HG02678 (cell line): ENCODE data around the gene UBTD2.
"Not testable (repeated sequence)": the region's sequence is repeated elsewhere in the genome, so short reads cannot be mapped to it uniquely, and the experiment has no call there.

Experiments used
- ATAC-seq: cut with Tn5 transposase; IDR thresholded peaks from one replicate; pipeline ENCODE4 v1.9.1; 2021; ENCODE audit warnings: mild to moderate bottlenecking, moderate library complexity; ENCODE audit not compliant: unreplicated experiment

UBTD2 gene

DNA sequence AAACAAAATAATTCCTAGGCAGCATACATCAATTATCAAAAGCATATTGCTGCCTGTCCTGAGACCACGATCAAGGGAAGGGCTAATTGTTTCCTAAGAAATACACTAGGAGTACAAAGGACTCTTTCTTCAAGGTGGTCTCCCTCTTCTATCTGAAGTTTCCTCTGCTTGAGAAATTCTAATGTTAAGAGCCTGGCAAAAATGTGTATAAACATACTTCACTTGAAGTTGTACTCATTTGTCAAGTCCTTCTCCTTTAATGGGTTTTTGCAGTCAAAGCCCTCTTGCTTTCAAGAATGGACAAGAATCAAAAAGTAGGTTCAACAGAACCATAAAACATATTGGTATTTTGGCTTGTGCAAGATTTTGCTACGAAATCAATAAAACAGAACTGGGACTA, 31.1 kb downstream of the UBTD2 start:
- no peak for ATAC-seq

DNA sequence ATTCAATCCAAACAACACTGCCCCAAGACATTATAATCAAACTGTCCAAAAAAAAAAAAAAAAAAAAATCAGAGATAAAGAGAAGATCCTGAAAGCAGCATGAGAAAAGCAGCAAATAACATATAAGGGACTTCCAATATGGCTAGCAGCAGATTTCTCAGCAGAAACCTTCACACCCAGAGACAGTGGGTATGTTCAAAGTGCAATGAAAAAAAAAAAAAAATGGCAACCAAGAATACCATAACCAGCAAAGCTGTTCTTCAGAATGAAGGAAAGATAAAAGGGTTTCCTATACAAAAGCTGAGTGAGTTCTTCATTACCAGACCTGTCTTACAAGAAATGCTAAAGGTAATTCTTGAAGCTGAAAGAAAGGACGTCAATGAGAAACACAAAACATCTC, 32.1 kb downstream of the UBTD2 start:
- ATAC-seq, result no peak

DNA sequence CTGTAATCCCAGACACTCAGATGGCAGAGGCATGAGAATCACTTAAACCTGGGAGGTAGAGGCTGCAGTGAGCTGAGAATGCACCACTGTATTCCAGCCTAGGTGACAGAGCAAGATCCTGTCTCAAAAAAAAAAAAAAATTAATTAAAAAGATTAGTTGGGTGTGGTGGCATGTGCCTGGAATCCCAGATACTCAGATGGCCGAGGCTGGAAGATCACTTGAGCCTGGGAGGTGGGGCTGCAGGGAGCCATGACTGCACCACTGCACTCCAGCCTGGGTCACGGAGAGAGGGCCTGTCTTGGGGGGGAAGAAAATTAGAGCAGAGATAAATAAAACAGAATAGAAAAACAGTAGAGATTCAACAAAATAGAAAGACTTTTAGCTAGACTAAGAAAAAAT, 34.9 kb downstream of the UBTD2 start:
- ATAC-seq, result no peak

DNA sequence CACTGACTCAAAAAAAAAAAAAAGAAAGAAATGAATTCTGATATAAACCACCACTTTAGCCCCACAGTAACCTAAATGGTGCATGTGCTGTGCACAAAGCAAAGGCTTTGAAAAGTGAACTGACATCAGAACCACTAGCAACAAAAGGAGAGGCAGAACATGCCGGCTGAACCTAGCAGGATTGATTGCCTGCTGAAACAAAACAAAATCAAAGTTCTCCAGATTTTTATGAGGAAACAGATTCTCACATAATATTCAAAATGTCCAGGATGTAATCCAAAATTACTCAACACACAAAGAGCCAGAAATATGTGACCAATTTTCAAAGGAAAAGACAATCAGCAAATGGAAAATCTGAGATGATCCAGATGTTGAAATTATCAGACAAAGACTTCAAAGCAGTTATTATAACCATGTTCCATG, 37.9 kb downstream of the UBTD2 start:
- ATAC-seq, result no peak

DNA sequence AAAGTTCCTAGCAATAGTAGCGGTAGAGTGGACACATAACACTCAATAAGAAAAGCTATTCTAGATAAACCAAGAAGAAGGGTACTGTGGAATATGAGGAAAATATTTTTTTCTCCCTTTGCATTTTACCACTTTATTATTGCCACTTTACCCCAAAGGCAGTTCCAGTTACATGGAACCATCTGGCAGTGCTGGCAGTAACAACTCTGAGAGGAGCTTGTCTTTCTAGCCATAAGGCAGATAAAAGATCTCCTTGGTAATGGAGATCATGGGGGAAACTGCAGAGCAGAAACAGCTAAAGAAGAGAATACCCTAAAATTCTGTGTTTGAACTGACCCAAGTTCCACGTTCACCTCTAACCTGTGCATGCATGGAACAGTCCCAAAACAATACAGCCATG, 38.5 kb downstream of the UBTD2 start:
- no peak for ATAC-seq

DNA sequence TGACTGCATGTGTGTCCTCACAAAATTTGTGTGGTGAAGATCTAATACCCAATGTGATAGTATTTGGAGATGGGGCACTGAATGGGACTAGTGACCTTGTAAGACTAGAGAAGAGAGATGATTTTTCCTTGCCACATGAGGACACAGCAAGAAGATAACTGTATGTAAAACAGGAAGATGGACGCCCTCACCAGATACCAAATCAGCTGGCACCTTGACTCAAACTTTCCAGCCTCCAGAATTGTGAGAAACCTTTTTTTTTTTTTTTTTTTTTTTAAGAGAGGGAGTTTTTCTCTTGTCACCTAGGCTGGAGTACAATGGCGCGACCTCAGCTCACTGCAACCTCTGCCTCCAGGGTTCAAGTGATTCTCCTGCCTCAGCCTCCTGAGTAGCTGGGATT, 40.3 kb downstream of the UBTD2 start:
- no peak for ATAC-seq

DNA sequence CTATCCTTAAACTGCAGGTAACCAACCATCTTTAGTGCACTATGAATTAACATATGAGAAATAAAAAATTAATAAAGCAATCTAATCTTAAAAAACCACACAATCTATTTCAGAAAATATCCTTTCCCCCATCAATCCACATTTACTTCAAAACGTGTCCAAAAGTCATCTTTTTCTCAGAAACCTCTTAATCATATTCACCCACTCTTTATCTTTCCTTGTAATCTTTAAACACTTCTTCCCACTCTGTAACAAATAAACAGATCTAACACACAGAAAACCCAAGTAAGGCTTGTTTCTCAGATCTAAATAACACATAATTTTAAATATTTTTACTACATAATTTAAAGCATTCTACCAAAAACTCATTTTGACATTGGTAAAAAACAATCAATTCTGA, 45.2 kb downstream of the UBTD2 start:
- ATAC-seq, result no peak

DNA sequence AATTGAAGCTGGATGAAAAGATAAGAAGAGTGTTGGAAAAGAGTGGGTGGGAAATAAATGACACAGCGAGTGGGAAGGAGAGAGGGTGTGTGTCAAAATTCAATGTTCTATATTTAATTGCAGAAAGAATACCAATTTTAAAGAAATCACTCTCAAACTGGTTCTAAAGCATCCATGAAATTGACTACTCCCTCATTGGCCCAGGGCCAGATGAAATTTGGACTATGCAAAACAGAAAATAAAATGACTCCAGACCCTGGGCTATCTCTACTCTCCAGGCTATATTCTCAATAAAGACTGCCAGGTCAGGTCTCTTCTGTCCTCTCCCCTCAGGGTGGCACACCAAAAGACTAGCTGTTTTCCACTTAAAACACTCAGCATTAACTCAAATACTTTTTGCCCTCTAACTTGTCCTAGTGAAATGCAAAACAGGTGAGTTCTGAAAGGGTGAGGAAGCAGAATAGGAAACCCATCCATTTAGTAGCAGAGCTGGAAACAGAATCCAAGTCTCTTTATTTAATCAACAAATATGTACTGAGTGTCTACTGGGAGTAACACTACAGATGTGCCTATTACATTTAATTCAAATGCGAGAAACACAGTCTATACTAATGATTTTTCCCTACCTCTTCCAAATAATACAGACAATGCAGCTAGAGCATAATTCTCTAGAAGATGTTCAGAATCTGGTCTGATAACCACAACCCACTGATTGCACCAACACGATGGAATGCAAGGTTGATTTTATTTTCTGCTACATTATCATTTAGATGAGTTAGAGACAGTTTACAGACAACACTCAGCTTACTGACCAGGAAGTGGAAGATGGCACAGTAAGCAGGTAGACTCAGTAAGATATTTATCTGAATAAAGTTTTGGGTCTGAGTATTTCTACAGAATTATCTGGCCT, 47.5 kb downstream of the UBTD2 start:
- no peak for ATAC-seq

DNA sequence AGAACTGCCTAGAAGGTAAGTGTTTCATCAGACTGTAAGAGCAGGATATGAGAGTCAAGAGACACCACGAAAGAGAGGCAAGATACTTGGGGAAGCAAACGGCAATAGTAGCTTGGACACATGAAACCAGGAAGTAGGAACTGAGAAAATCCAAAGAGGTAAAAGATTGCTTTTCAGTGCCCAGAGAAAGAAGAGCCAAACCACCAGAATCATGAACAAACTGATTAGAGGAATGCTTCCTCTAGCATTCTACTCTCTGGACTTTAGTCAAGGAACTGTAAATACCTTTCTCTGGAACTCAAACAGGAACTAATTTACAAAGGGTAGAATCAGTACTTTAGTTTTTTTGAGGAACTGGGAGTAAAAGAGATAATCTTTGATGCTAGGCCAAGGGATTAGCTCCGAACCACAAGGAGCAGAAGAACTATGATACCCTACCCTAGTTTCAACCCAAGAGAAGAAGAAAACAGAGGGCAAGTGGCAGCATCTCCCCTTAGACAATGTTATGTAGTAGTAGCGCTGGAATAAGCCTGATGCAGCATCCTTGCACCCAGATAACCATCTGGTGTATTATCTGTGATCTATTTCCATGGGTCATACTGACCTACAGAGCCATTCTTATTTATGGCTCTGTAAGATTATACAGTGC, 48.3 kb downstream of the UBTD2 start:
- peak; percentile 59 for ATAC-seq

DNA sequence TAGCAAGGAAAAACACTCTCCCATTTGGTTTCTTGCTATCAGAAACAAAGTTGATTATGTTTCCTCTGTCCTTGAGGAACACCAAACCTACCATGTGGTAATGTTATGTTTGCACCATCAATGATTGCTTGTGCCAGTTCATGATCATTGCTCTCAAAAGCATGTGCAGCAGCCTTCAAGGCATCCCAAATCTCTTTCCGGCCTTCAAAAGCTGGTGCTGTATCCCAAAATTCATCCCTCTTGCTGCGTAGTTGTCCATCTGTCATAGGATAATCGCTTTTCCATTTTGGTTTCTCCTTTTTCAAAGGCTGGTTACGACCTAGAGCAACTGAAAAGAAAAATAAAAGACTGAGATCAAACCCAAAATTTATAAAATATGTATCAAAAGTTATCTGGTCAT, 49.5 kb downstream of the UBTD2 start:
- ATAC-seq, result no peak

DNA sequence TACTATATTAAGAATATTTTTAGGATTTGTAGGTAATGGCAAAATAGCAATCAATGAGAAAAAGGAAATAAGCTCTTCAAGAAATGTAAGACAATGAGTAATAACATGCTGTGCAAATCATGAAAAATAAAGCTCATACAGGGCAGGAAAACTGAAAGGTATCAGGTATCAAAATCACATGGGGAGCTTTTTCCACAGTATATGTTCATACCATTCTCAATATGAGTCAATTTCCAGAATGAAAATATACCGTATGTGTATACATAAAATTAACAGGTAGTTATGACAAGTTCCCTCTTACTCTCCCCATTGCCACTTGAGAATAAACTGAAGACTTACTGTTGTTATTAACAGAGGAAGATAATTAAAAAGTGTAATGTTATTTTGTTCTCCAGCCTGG, 53.7 kb downstream of the UBTD2 start:
- no peak for ATAC-seq

DNA sequence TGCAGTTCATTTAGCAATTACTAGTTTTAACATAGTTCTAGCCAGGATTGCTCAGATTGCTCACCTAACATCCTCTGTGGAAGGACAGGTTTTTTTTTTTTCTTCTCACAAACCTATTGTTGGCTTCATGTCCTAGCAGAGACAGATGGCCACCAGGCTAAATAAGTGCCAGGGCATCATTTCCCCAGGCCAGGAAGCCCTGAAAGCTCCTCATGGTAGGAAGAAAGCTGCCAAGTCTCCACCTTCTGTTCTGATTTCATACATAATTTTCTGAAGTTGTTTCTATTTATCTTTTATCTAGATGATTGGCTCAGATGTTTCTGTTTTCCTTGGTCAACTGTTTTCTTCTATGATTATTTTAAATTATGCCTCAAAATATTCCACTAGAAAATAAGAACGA, 58.6 kb downstream of the UBTD2 start:
- ATAC-seq, result no peak

DNA sequence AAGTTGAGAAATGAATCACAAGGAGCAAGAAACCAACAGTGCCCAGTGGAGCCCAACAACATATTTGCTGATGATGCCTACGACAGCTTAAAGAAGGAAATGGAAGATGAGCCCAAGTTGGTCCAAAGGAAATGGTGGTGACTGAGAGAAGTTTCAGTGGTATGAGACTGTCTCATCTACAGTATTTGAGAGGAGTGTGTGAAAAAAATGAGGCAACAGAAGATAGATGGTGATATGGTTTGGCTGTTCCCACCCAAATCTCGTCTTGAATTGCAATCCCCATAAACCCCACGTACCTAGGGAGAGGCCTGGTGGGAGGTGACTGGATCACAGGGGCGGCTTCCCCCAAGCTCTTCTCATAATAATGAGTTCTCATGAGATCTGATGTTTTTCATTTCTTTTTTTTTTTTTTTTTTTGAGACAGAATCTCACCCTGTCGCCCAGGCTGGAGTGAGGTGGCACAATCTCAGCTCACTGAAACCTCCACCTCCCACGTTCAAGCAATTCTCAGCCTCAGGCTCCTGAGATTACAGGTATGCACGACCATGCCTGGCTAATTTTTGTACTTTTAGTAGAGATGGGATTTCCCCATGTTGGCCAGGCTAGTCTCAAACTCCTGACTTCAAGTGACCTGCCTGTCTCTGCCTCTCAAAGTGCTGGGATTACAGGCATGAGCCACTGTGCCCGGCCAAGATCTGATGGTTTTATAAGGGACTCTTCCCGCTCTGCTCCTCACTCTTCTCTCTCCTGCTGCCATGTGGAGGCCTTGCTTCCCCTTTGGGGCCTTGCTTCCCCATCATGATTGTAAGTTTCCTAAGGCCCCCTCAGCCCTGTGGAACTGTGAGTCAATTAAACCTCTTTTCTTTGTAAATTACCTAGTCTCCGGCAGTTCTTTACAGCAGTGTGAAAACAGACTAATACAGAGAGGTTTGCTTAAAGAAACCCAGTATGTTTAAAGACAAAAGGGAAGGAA, 59.4 kb downstream of the UBTD2 start:
- ATAC-seq, result peak; percentile 78

DNA sequence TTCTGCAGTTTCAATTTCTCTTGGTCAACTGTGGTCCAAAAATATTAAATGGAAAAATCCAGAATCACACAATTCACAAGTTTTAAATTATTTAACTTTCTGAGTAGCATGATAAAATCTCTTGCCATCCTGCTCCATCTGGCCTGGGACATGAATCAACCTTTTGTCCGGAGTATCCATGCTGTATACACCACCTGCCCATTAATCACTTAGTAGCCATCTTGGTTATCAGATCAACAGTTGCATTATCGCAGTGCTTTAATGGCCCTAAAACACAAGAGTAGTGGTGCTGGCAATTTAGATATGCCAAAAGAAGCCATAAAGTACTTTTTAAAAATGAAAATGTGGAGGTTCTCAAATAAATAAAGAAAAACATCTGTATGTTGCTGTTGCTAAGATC, 64.3 kb downstream of the UBTD2 start:
- no peak for ATAC-seq

DNA sequence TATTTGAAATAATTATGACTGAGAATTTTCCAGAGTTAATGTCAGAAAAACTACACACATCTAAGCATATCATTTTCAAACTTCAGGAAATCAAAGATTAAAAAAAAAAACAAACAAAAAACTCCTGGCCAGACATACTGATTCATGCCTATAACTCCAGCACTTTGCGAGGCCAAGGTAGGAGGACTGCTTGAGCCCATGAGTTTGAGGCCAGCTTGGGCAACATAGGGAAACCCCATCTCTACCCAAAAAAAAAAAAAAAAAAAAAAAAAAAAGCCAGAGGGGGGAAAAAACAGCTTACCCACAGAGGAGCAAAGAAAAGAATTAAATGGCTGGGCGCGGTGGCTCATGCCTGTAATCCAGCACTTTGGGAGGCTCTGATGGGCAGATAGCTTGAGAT, 67.2 kb downstream of the UBTD2 start:
- no peak for ATAC-seq

DNA sequence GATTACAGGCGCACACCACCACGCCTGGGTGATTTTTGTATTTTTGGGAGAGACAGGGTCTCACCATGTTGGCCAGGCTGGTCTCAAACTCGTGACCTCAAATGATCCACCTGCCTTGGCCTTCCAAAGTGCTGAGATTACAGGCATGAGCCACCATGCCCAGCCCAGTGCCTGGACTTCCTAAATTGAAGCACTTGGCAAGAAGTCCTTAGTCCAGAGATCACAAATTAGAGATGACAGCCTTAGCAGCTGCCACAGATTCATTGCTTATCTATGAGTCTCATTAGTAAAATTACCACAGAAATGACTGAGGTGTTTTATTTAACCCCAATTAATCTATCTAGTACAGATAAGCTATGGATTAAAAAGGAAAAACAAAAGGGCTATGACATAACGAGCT, 70.4 kb downstream of the UBTD2 start:
- no peak for ATAC-seq

DNA sequence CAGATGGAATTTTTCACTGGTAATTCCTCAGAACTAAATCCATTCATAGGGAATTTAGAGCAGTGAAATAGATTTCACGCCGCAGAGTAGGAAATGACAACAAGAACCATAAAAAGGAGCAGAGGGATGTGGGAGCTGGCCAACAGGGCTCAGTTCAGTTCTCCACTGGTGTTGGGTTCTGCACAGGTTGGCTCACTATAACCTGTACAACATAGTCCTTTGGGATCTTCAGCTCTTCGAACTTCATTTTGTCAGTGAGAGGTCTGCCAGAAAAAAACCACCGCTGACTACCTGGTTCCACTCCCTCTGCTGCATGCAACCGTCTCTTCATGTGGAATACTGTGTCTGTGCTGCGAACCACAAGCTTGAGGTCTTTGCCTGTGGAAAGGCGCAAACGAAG, 71.9 kb downstream of the UBTD2 start:
- ATAC-seq, result no peak

DNA sequence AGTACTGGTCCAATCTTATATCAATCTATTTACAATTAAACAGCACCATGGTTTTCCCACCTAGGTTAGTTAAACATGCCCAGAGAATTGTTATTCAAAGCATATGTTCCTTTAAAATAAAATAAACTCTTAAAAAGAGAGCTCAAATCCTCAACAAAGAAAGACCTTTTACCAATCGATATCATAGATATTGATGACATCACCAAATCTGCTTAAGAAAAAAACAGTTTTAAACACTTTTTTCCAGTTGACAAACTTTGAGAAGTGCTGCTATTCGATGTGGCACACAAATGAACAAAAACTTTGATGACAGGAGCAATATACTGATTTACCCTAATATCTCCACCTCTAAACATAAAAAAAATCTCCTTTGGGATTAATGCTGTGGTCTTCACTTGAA, 73.8 kb downstream of the UBTD2 start:
- no peak for ATAC-seq

DNA sequence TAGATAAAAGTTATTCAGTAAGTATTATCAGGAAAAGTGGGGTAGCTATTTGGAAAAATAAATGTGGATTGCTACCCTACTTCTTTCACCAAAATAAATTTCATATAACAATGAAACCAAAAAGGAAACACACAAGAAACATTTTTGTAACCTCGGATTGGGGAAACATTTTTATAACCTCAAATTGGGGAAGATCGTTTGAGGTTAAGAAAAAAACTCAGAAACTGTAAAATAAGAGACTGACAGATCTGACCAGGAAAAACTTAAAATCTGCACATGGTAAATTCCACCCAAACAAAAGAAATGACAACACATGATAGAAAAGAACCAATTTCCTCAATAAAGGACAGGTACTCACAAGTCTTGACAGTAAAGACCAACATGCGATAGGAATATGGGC, 76.1 kb downstream of the UBTD2 start:
- ATAC-seq, result no peak

DNA sequence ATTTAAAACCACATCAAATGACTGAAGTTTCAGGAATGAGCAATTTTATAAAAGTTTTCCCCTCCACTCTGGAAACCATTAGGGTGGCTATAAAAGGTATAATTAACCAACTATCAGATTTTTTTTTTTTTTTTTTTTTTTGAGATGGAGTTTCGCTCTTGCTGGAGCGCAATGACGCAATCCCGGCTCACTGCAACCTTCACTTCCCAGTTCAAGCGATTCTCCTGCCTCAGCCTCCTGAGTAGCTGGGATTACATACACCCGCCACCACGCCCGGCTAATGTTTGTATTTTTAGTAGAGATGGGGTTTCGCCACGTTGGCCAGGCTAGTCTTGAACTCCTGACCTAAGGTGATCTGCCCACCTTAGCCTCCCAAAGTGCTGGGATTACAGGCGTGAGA, 77.6 kb downstream of the UBTD2 start:
- not testable (repeated sequence) for ATAC-seq

DNA sequence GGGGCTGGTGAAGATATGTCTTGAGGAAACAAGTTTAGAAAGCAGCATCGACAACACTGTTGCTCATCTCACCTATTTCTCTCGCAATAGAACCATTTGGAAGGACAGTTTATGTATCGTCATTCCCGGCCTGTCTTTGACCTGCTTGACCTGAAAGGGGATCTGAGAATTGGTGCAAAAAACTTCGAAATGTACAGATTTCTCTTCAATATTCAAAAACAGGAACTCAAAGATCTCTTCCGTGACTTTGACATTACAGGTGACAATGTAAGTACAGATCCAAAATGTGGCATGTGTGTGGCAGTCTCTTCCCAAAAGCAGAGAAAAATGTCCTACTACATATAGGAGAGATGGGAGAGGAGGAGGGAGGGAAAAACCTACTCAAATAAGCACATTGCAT, 83.1 kb downstream of the UBTD2 start:
- no peak for ATAC-seq
